HEK293T (cell line): ENCODE measurements around the gene C1orf185.

Experiments used
- BHLHE40 ChIP-seq: fragments of 450-650 bp; IDR thresholded peaks from 2 replicates; pipeline ENCODE4 v1.6.1; 2016; ENCODE audit warnings: mild to moderate bottlenecking, moderate library complexity, borderline replicate concordance
- SP1 ChIP-seq: fragments of 450-650 bp; IDR thresholded peaks from 2 replicates; pipeline ENCODE4 v1.6.1; 2017

DNA sequence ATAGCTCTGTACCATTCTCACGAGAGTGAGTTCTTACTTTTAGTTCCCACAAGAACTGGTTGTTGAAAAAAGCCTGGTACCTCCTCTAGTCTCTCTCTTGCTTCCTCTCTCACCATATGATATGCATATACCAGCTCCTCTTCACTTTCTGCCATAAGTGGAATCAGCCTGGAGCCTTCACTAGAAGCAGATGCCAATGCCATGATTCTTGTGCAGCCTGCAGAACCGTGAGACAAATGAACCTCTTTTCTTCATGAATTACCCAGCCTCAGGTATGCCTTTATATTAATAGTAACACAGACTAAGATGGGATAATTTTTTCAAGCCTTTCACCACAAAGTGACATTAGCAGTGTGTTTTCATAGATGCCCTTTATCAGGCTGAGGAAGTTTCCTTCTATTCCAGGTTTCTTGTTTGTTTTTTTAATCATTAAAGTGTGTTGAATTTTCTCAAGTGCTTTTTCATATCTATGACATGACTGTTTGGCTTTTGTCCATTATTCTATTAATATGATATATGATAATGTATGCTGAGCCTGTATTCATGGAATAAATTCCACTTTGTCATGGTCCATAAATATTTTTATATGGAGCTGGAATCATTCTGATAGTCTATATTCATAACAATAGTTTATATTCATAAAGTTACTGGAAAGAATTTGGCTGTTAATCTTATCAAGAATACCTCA is 40.7 kb upstream of the C1orf185 start:
- no peak for TF ChIP-seq BHLHE40
- no peak for TF ChIP-seq SP1
